Activated T-cell treated with anti-CD3 and anti-CD28 coated beads for 4 hours (primary cell): ENCODE measurements around the gene BAK1.
A peak's percentile ranks its signal among the peaks of the same experiment; 100 is the strongest.

ENCODE experiments used
- DNase-seq: peaks from one replicate; pipeline ENCODE4 v3.0.0-alpha.2; 2020

BAK1 gene

DNA sequence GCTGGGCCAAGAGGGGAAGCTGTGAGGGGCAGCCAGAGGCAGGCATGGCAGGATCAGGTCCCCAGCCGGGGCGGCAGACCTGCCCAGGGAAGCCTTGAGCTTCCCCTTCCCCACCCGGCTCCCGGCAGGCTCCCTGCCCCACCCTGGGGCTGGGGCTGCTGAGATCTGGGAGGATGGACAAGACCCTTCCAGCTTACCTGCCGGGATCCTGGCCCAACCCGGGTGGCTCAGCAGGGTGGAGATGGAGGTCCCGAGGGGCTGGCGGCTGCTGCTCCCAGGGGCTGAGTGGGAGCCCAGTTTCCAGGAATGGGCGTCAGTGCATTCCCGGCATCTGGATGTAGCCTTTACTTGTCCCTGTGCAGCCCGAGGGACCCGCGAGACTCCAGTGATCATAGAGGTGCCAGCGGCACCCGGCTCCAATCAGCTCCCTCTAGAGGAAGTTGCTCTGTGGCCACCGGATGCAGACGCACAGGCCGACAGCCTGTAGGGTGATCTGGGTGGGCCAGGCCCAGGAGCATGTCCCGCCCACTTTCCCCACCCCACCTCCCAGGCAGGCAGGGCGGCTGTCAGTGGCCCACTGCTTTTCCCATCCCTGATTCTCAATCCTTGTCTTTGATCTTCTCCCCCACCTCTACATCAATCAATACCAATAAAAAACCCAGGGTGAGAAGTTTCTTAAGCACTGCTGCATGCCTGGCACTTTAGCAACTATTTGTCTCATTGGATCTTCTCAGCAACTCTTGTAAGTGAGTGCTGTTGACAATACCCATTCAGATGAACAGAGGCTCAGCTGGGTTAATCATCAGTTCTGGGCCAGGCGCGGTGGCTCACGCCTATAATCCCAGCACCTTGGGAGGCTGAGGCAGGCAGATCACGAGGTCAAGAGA, at the start of gene BAK1:
Gene BAK1 (minus strand): TSS at position 449 of the 887 bp plus-strand sequence. CDS start 2,672 bp downstream, outside the sequence.
- DNase-seq: peak; percentile 62

DNA sequence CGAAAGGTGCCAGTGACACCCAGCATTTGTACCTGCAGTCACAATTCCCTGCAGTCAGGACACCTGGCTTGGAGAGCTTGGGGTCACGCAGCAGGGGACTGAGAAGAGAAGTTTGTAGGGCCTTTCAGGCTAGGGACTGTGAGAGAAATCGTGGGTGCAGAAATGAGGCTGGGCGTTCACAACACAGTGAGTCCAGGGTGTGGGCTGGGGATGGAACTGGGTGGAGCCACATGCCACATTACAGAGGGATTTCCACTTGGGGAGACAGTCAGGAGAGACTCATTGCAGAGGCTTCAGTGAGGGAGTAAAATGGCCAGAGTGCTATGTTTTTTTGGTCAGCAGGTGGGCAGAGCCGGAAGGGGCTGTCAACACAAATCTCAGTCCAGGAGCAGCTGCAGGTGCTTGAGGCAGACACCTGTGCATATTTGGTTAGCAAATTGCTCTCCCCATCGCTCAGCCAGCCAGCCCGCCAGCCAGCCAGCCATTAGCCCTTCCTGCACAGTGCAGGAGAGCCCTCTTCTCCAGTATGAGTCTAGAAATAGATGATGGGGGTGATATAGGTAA, 48.4 kb upstream of the BAK1 start:
- DNase-seq: no peak

DNA sequence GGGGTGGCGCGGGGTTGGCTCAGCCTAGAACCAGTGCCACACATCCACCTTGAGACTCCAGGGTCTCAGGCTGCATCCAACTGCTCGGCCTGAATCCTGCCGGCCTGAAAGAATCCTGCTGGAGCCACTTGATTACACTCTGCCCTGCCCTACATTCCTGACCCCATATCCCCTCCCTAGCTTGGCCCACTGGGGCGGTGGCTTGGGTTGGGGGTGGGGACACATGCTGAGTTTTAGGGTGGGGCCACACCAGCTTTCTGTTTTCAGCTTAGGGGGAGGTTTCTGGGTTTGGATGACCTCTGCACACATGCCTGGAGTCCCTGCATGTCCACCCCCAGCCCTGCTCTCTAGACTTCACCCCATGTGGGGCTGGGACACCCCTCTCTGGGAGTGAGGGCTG, 47.8 kb upstream of the BAK1 start:
- DNase-seq: no peak

DNA sequence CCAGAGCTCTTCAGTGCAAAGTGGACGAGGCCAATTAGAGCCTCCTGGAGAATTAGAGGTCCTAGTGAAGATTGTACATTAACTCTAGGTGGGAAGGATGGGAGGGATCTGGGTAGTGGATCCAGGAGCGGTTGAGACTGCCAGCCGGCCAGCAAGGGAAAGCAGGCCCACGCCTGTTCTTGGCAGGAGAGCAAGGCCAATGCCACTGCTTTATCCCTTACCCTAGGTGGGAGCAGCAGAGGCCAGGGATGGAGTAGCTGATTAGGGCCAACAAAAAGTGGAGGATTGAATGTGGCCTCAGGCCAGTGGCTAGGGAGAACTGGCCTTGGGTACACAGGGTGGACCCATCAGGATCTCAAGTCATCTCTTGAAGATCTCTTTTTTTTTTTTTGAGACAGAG, 44.8 kb upstream of the BAK1 start:
- DNase-seq: no peak

DNA sequence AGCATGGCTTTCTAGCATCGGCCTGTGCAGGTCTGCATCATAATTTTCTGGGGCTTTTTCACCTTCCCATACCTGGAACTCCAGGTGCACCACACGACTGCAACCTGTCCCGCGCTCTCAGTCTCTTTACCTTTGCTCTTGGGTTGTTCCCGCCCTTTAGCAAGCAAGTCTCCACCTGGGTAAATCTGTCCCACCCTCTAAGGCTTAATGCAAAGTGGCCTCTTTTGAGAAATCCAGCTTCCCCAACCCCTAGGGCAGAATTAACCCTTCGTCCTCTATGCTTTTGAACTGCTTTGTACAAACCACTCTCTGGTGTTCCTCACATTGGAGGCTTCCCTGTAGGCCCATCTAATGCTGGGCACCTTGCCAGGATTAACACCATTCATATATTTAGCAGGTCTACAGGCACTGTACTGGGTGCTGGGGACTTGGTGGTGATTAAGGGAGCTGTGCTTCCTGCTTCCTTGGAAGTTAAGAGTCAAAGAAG, 43.9 kb upstream of the BAK1 start:
- DNase-seq: no peak

DNA sequence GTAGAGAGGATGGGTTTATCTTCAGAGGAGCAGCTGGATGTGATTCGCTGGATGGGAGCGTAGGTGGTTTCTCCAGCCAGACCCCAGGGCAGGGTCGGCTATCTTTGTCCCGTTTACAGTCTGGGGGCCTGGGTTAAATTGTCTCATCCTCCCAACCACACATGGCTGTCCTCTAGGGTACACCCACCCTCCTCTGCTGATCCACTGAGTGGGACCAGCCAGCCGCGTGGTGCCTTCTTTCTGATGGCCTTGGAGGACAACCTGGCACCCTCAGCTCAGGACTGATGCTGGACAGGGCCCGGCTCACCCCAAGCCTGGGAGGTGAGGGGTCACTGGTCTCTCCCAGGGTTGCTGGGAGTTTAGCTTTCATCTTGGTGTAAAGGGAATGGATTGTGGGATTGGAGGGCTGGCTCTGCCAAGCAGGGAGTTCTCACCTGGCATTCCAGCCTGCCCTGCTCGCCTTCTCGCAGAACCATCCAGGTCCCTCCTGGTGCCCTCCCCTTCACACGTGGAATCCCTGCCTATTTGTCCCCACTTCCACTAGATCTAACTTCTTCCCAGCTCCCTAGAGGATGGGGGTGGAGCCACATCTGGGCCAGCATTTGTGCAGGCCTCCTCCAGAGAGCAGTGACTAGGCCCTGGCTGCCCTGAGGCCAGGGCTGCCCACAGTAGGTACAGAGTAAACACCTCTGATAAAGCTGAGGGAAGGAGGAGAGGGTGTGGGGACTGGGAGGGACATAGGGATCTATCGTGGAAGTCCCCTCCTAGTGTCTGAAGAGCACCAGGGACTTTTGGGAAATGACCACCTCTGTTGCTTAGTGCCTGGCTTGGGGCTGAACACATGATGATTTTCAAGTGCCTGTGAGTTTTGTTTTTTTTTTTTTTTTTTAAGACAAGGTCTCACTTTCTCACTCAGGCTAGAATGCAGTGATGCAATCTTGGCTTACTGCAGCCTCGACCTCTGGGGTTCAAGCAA, 42.7 kb upstream of the BAK1 start:
- no peak for DNase-seq

DNA sequence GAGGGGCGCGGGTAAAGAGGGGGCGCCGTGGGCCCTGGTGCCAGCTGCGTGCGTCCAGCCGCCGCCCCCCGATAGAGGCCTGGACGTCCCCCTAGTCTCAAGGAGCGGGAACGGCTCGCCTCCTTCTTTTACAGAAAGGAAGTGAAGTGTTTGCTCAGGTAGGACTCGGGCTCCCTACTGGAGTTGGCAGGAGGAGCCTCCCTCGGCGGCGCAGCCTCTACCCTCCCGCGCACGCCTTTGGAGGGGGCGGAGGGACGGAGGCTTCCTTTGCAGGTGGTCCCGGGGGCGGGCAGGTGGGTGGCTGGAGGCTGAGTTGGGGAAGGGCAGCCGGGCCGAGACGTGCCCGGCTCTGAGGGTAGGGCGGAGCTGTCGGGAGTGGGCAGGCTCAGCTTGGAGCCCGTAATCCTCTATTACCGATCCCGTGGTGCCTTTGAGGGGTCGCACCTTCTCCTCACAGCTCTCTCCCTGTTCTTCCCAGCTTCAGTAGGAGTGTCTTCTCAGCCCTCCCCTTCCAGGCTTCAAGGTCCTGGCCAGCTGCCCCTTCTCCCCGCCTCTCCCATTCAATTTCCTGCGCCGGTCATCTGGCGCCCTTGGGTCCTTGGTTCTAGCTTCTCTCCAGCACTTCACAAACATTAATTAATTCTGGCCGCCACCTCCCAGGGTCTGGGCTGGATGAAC, 41.8 kb upstream of the BAK1 start:
- DNase-seq: peak; percentile 65

DNA sequence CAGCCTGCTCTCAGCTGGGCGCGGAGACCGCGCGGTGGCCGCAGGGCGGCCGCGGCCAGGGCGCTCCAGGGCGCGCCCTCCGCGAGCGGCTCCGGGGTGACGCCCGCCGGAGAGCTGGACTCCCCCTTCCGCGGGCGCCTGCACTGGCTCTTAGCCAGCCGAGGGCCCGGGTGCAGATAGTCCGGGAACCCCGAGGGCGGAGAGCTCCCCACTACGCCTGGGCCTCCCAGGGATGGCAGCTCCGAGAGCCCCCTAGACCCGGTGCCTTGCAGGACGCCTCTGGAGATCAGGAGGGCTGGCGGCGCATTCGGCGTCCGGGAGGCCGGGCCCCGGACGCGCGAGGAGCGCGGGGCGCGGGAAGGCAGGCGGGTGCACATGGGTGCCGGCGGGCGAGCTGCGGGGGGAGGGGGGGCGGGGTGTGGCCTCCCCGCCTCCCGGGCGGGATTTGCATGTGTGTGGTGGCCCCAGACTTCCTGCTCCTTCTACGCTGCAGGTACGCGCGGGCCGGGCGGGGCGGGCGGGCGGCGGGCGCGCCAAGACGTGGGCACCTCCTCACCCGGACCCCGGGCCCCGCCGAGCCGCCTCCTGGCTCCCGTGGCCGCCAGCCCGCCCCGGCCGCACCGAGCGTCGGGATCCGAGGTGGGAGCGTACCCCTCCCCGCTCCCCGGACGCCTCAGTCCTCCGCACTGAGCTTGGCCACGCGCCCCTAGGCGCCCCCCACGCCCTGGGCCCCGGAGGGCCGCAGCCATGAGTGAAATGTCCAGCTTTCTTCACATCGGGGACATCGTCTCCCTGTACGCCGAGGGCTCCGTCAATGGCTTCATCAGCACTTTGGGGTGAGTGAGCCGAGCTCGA, 41.0 kb upstream of the BAK1 start, which contains the start of gene ITPR3:
Gene ITPR3 (plus strand): TSS at position 467 of the 855 bp plus-strand sequence. CDS start 281 bp downstream, at position 748.
- peak; percentile 51 for DNase-seq

DNA sequence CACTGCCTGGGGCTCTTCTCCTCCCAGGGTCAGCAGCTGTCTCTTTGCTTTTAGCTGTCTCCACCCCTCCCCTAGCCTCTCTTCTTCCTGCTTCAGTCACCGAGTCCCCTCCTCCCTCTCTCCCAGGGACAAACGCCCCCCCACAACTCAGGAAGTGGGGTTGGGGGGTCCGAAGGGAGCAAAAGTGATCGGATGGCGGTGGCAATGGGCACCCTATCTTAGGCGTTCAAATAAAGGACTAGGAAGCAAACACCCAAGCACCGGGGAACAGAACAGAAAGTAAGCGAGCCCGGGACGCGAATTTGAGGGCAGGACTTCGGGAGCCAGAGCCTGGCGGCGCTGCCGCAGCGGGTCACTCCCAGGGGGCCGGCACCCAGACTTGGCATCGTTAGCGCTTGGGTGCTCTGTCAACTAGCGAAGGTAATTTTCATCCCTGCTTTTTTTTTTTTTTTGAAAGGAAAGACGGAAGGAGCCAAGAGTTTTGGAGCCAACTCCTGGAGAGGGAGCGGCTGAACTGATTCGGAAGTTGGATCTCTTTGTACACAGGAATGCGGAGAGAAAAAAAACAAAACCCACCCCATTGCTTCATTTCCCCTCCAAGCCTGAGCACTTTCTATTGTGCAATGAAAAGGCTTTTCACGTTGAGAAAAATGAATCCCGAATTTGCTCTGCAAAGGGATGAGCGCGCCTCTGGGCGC, 40.2 kb upstream of the BAK1 start:
- peak; percentile 16 for DNase-seq

DNA sequence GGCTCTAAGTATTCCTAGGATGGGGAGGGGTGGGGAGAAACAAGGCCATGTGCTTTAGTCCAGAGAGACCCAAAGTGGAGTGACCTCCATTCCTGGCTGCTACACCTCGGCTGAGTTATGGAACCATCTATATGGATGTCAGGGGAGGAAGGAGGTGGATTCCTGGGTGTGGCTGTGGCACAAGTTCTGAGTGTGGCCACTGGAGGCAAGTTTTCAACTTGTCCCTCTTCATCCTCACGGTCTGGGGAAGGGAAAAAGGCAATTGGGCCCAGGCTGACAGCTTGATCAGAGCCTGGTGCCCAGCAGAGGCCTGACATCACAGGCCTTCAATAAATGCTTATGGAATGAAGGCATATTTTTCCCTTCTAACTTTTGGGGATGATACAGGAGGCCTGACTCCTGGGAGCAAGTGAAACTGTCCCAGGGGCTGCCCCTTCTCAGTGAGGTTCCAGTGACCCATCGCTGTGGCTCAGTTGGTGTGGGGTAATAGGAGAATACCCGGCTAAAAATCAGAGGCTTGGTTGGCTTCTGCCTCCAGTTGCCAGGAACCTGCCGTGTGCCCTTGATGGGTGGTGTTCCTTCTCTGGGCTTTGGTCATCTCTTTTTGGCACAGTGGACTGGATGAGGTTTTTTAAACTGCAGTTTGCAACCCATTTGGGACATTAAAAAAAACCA, 39.2 kb upstream of the BAK1 start:
- no peak for DNase-seq

DNA sequence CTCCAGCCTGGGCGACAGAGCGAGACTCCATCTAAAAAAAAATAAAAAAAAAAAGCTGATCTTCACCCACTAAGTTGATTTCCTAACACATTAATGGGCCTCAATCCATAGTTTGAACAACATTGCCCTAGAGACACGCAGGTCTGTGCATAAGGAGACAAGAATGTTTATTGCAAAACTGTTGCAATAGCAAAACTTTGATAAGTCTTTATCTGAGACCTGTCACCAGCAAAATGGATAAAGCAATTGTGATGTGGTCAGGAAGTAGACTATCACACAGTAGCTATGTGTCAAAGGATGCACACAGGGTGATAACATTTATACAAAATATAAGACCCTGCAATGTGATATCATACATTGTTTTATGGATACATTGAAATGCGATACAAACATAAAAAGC, 36.8 kb upstream of the BAK1 start:
- DNase-seq: no peak

DNA sequence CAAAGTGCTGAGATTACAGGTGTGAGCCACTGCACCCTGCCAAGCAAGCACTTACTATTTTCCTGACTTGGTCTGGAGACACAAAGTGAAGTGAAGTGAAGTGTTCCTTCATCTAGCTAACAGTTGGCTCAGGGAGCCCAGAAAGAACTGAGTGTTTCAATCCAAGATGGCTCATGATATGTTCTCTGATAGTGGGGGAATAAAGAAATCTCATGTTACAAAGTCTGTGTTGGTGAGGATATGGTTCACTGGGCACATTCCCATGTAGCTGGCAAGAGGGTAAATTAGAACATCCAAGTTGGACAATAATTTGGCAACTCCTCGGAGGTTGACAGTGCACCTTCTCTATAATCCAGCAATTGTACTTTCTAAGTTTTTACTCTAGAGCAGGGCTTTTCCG, 36.0 kb upstream of the BAK1 start:
- no peak for DNase-seq

DNA sequence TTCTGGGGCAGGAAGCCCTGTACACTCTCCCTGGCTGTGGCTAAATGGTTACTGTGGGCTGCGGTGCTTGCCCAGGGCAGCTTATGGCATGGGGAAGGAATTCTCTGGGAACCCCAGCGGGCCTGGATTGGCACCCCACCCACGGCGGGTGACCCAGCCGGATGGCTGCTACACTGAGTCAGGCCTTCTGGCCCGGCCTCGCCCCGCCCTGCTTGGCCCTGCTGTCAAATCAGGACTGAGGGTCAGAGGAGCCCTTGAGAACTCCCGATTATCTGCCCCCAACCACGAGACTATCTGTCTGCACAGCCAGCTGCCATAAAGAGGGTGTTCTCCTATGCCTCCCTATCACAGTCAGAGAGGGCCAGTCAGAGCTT, 33.7 kb upstream of the BAK1 start:
- DNase-seq: no peak

DNA sequence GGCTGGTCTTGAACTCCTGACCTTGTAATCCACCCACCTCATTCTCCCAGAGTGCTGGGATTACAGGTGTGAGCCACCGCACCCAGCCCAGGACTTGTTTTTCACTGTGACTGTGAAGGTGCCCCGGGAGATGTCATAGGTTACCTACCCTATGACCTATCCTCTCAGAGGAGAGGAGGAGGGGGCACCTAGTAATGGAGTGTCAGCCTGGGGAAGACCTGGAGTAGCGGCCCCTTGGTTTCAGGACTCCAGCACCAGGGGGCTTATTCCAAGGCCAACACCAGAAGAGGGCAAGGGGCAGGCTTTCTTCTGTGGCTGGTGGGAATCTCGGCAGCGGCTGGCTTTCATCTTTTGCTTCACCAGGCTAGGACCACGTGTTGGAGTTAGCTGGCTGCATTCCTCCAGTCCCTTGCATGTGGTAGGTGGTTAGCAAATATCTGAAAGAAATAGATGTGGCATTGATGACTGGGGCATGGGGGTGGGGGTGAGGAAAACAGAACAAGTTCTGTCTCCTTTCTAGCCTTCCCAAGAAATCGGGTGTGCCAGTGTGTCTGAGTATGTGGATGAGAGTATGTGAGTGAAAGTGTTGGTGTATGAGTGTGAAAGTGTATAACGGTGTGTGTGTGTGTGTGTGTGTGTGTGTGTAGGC, 33.2 kb upstream of the BAK1 start:
- DNase-seq: no peak

DNA sequence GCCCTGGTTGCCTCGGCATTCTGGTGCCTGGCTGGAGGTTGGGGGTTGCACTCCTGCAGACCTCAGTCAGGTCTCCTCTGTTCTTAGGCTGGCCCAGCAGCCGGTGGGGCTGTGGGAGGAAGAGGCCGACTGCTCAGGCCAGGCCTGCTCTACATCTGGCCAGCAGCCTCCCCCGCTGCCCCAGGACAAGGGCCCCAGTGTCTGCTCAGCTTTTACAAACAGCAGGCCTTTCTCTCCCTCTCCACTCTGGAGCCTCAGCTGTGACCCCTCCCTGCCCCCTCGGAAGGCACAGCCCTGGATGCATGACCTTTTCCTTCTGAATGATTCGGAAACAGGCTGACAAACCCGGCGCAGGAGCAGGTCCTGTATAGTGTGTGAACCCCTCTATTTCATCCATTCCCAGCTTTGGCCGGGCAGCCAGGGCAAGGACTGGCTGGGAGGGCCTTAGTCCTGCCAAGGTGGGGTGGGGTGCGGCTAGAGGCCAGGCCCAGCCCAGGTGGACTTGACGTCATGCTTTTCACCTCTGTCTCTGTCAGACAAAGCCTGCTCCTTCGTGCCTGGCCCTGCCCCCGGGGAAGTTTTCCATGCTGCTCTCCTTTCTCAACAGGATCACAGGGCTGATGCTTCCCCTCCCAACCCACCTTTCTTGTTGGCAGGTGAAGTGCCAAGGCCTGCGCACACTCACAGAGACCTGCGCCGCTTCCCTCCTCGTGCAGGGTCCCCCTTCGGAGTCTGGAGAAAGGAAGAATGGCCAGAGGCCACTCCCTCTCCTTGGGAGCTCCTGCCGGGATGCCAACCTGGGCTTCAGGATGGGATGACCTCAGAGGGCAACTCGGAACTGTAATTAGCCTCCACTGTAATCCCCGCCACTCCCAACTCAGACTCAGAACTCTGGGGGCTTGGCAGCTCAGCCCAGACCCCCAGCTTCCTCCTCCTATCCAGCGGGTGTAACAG, 31.0 kb upstream of the BAK1 start:
- DNase-seq: no peak

DNA sequence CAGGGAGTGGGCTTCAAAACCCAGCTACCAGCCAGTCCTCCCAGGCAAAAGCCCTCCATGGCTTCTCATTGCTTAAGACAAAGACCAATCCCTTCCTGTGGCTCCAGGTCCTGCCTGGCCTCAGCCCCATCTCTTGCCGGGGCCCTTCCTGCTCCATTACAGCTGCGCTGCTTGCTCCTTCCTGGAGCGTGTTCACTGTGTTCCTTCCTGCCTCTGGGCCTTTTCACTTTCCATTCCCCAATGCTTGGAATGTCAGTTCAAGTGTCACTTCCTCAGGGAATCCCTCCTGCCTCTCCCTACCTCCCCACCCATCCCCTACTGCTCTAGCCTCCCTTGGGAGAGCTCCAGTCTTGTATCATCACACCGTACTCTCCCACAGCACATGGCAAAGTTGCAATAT, 30.0 kb upstream of the BAK1 start:
- DNase-seq: no peak

DNA sequence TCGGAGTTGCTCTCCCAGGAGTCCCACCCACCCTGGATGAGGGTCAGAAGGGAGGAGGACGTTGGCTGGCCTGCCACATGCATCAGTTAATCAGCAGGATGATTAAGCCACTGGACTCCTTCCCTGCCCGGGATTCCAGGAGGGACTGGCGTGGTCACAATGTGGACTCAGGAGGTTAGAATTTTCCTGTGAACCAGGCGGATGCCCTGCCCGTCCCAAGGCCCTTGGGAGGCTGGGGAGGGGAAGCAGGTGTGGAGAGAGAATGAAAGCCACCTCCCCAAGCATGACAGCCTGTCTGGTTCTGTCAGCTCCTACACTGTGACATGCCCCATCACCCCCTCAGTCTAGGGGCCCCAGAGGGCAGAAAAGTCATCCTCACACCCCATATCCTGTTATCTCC, 29.5 kb upstream of the BAK1 start:
- DNase-seq: no peak

DNA sequence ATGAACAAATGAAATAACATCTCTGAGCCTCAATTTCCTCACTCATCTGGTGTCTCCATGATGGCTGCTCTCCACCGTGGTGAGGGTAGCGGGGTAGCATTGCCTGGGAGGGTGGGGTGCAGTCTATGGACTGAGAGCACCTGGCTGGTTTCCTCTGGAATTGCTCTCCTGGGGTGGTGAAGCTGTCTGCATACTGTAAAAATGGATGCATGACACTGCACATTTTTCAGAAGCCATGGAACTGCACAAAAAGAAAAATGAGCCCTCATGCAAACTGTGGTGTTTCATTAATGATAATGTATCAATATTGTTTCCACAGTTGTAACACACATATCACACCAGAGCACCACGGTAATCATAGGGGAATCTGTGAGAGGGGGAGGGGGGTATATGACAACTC, 28.9 kb upstream of the BAK1 start:
- DNase-seq: no peak

DNA sequence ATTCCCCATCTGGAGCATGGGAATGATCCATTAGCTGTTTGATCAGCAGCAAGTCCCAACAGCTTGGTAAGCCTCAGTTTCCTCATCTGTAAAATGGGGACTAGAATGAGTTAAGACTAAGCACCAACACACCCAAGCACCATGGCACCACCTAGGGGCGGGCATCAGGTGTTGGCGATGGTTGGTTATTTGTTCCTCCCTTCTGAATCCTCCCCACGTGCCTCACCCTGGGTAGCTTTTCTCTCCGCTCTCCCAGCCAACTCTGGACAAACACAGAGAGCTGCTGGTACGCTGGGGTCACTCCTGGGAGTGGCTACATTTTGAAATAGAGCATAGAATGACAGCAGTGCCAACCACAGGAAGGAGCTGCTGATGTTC, 27.7 kb upstream of the BAK1 start:
- DNase-seq: no peak
